ENCODE data around the gene MOB3B.

MOB3B gene

GRCh38 chr9:27414220-27414761 lies 115.3 kb downstream of the MOB3B start:
- no peaks in the 10 kb centered on the region for H3K9me3 ChIP-seq (ENCODE audit: control insufficient read depth in 1 of 2, low read length in 2 of 2)
- H3K36me3 ChIP-seq (ENCODE audit: control insufficient read depth in 1 of 2, insufficient read depth in 2 of 2, low read length in 2 of 2), result no peaks in the 10 kb centered on the region
- no peak overlapping the region for H3K27ac ChIP-seq (ENCODE audit: low read depth, low read length)
- H3K4me3 ChIP-seq (ENCODE audit: low read depth in 1 of 2, low read length in 2 of 2), result peak overlapping the region; percentile 34 to 48
- peaks cover 23 to 28% of the 10 kb centered on the region in 2 donors for H3K4me1 ChIP-seq (ENCODE audit: control insufficient read depth in 1 of 2, insufficient read depth in 2 of 2, low read length in 2 of 2)
- H3K27me3 ChIP-seq (ENCODE audit: control insufficient read depth in 1 of 2, insufficient read depth in 2 of 2, low read length in 2 of 2), result no peaks in the 10 kb centered on the region
- H3K9ac ChIP-seq (ENCODE audit: low read depth in 1 of 2, low read length in 2 of 2), result no peak overlapping the region

GRCh38 chr9:27413511-27414219 lies 115.9 kb downstream of the MOB3B start:
- no peak overlapping the region for H3K9ac ChIP-seq (ENCODE audit: low read depth in 1 of 2, low read length in 2 of 2)
- H3K36me3 ChIP-seq (ENCODE audit: control insufficient read depth in 1 of 2, insufficient read depth in 2 of 2, low read length in 2 of 2), result no peaks in the 10 kb centered on the region
- H3K9me3 ChIP-seq (ENCODE audit: control insufficient read depth in 1 of 2, low read length in 2 of 2), result no peaks in the 10 kb centered on the region
- peak overlapping the region; percentile 34 to 48 for H3K4me3 ChIP-seq (ENCODE audit: low read depth in 1 of 2, low read length in 2 of 2)
- no peaks in the 10 kb centered on the region for H3K27me3 ChIP-seq (ENCODE audit: control insufficient read depth in 1 of 2, insufficient read depth in 2 of 2, low read length in 2 of 2)
- H3K4me1 ChIP-seq (ENCODE audit: control insufficient read depth in 1 of 2, insufficient read depth in 2 of 2, low read length in 2 of 2), result peaks cover 23 to 28% of the 10 kb centered on the region in 2 donors
- H3K27ac ChIP-seq (ENCODE audit: low read depth, low read length), result no peak overlapping the region

GRCh38 chr9:27412963-27413362 lies 116.7 kb downstream of the MOB3B start:
- peaks cover 23 to 34% of the 10 kb centered on the region in 2 donors for H3K4me1 ChIP-seq (ENCODE audit: control insufficient read depth in 1 of 2, insufficient read depth in 2 of 2, low read length in 2 of 2)
- H3K9me3 ChIP-seq (ENCODE audit: control insufficient read depth in 1 of 2, low read length in 2 of 2), result no peaks in the 10 kb centered on the region
- peak overlapping the region; percentile 34 to 48 for H3K4me3 ChIP-seq (ENCODE audit: low read depth in 1 of 2, low read length in 2 of 2)
- H3K27ac ChIP-seq (ENCODE audit: low read depth, low read length), result no peak overlapping the region
- H3K9ac ChIP-seq (ENCODE audit: low read depth in 1 of 2, low read length in 2 of 2), result no peak overlapping the region
- no peaks in the 10 kb centered on the region for H3K36me3 ChIP-seq (ENCODE audit: control insufficient read depth in 1 of 2, insufficient read depth in 2 of 2, low read length in 2 of 2)
- no peaks in the 10 kb centered on the region for H3K27me3 ChIP-seq (ENCODE audit: control insufficient read depth in 1 of 2, insufficient read depth in 2 of 2, low read length in 2 of 2)

GRCh38 chr9:27412081-27412480 lies 117.5 kb downstream of the MOB3B start:
- Histone ChIP-seq H3K4me3 (ENCODE audit: low read depth in 1 of 2, low read length in 2 of 2) (no peak overlapping the region), H3K4me1 (ENCODE audit: control insufficient read depth in 1 of 2, insufficient read depth in 2 of 2, low read length in 2 of 2) (peaks cover 29 to 43% of the 10 kb centered on the region in 2 donors), H3K9ac (ENCODE audit: low read depth in 1 of 2, low read length in 2 of 2) (no peak overlapping the region), H3K9me3 (ENCODE audit: control insufficient read depth in 1 of 2, low read length in 2 of 2) (no peaks in the 10 kb centered on the region), H3K27ac (ENCODE audit: low read depth, low read length) (no peak overlapping the region), H3K36me3 (ENCODE audit: control insufficient read depth in 1 of 2, insufficient read depth in 2 of 2, low read length in 2 of 2) (no peaks in the 10 kb centered on the region), H3K27me3 (ENCODE audit: control insufficient read depth in 1 of 2, insufficient read depth in 2 of 2, low read length in 2 of 2) (no peaks in the 10 kb centered on the region)

- Histone ChIP-seq H3K4me3 (ENCODE audit: low read depth in 1 of 2, low read length in 2 of 2) (no peak overlapping the region), H3K9ac (ENCODE audit: low read depth in 1 of 2, low read length in 2 of 2) (no peak overlapping the region), H3K27me3 (ENCODE audit: control insufficient read depth in 1 of 2, insufficient read depth in 2 of 2, low read length in 2 of 2) (no peaks in the 10 kb centered on the region), H3K36me3 (ENCODE audit: control insufficient read depth in 1 of 2, insufficient read depth in 2 of 2, low read length in 2 of 2) (no peaks in the 10 kb centered on the region), H3K27ac (ENCODE audit: low read depth, low read length) (no peak overlapping the region), H3K9me3 (ENCODE audit: control insufficient read depth in 1 of 2, low read length in 2 of 2) (no peaks in the 10 kb centered on the region), H3K4me1 (ENCODE audit: control insufficient read depth in 1 of 2, insufficient read depth in 2 of 2, low read length in 2 of 2) (peaks cover 16 to 32% of the 10 kb centered on the region in 2 donors)
Observed at GRCh38 chr9:27408482-27408881, 121.1 kb downstream of the MOB3B start.

GRCh38 chr9:27408001-27408400 lies 121.6 kb downstream of the MOB3B start:
- Histone ChIP-seq H3K9ac (ENCODE audit: low read depth in 1 of 2, low read length in 2 of 2) (no peak overlapping the region), H3K36me3 (ENCODE audit: control insufficient read depth in 1 of 2, insufficient read depth in 2 of 2, low read length in 2 of 2) (no peaks in the 10 kb centered on the region), H3K27me3 (ENCODE audit: control insufficient read depth in 1 of 2, insufficient read depth in 2 of 2, low read length in 2 of 2) (no peaks in the 10 kb centered on the region), H3K4me1 (ENCODE audit: control insufficient read depth in 1 of 2, insufficient read depth in 2 of 2, low read length in 2 of 2) (peaks cover 12 to 28% of the 10 kb centered on the region in 2 donors), H3K27ac (ENCODE audit: low read depth, low read length) (no peak overlapping the region), H3K4me3 (ENCODE audit: low read depth in 1 of 2, low read length in 2 of 2) (no peak overlapping the region), H3K9me3 (ENCODE audit: control insufficient read depth in 1 of 2, low read length in 2 of 2) (no peaks in the 10 kb centered on the region)

GRCh38 chr9:27407491-27407890 lies 122.1 kb downstream of the MOB3B start:
- Histone ChIP-seq H3K9ac (ENCODE audit: low read depth in 1 of 2, low read length in 2 of 2) (no peak overlapping the region), H3K27ac (ENCODE audit: low read depth, low read length) (no peak overlapping the region)

GRCh38 chr9:27404661-27405060 lies 125.0 kb downstream of the MOB3B start:
- Histone ChIP-seq H3K9ac (ENCODE audit: low read depth in 1 of 2, low read length in 2 of 2) (no peak overlapping the region), H3K4me3 (ENCODE audit: low read depth in 1 of 2, low read length in 2 of 2) (no peak overlapping the region), H3K27ac (ENCODE audit: low read depth, low read length) (no peak overlapping the region), H3K36me3 (ENCODE audit: control insufficient read depth in 1 of 2, insufficient read depth in 2 of 2, low read length in 2 of 2) (no peaks in the 10 kb centered on the region), H3K4me1 (ENCODE audit: control insufficient read depth in 1 of 2, insufficient read depth in 2 of 2, low read length in 2 of 2) (peaks cover 15 to 31% of the 10 kb centered on the region in 2 donors), H3K27me3 (ENCODE audit: control insufficient read depth in 1 of 2, insufficient read depth in 2 of 2, low read length in 2 of 2) (no peaks in the 10 kb centered on the region), H3K9me3 (ENCODE audit: control insufficient read depth in 1 of 2, low read length in 2 of 2) (no peaks in the 10 kb centered on the region)

More at GRCh38 chr9:27407491-27407890, 122.1 kb downstream of the MOB3B start:
- no peaks in the 10 kb centered on the region for H3K36me3 ChIP-seq (ENCODE audit: control insufficient read depth in 1 of 2, insufficient read depth in 2 of 2, low read length in 2 of 2)
- no peaks in the 10 kb centered on the region for H3K27me3 ChIP-seq (ENCODE audit: control insufficient read depth in 1 of 2, insufficient read depth in 2 of 2, low read length in 2 of 2)
- H3K9me3 ChIP-seq (ENCODE audit: control insufficient read depth in 1 of 2, low read length in 2 of 2), result no peaks in the 10 kb centered on the region
- H3K4me1 ChIP-seq (ENCODE audit: control insufficient read depth in 1 of 2, insufficient read depth in 2 of 2, low read length in 2 of 2), result peaks cover 9 to 28% of the 10 kb centered on the region in 2 donors
- H3K4me3 ChIP-seq (ENCODE audit: low read depth in 1 of 2, low read length in 2 of 2), result no peak overlapping the region

- H3K9me3 ChIP-seq (ENCODE audit: control insufficient read depth in 1 of 2, low read length in 2 of 2), result no peaks in the 10 kb centered on the region
- no peaks in the 10 kb centered on the region for H3K27me3 ChIP-seq (ENCODE audit: control insufficient read depth in 1 of 2, insufficient read depth in 2 of 2, low read length in 2 of 2)
- H3K4me1 ChIP-seq (ENCODE audit: control insufficient read depth in 1 of 2, insufficient read depth in 2 of 2, low read length in 2 of 2), result peaks cover 11 to 22% of the 10 kb centered on the region in 2 donors
- no peak overlapping the region for H3K9ac ChIP-seq (ENCODE audit: low read depth in 1 of 2, low read length in 2 of 2)
- no peak overlapping the region for H3K4me3 ChIP-seq (ENCODE audit: low read depth in 1 of 2, low read length in 2 of 2)
- H3K27ac ChIP-seq (ENCODE audit: low read depth, low read length), result no peak overlapping the region
- H3K36me3 ChIP-seq (ENCODE audit: control insufficient read depth in 1 of 2, insufficient read depth in 2 of 2, low read length in 2 of 2), result no peaks in the 10 kb centered on the region
Observed at GRCh38 chr9:27402626-27403025, 127.0 kb downstream of the MOB3B start.

GRCh38 chr9:27400334-27400880 lies 129.2 kb downstream of the MOB3B start:
- Histone ChIP-seq H3K9ac (ENCODE audit: low read depth in 1 of 2, low read length in 2 of 2) (no peak overlapping the region), H3K36me3 (ENCODE audit: control insufficient read depth in 1 of 2, insufficient read depth in 2 of 2, low read length in 2 of 2) (no peaks in the 10 kb centered on the region), H3K4me3 (ENCODE audit: low read depth in 1 of 2, low read length in 2 of 2) (no peak overlapping the region), H3K27me3 (ENCODE audit: control insufficient read depth in 1 of 2, insufficient read depth in 2 of 2, low read length in 2 of 2) (no peaks in the 10 kb centered on the region), H3K27ac (ENCODE audit: low read depth, low read length) (no peak overlapping the region), H3K9me3 (ENCODE audit: control insufficient read depth in 1 of 2, low read length in 2 of 2) (no peaks in the 10 kb centered on the region), H3K4me1 (ENCODE audit: control insufficient read depth in 1 of 2, insufficient read depth in 2 of 2, low read length in 2 of 2) (peaks cover 14 to 19% of the 10 kb centered on the region in 2 donors)

All from duodenal mucosa (tissue), 2 donors.